GM18499 (cell line): ENCODE data around the gene LEPR.
"Not testable (repeated sequence)": the region's sequence is repeated elsewhere in the genome, so short reads cannot be mapped to it uniquely, and the experiment has no call there.

ENCODE experiments used
- ATAC-seq: cut with Tn5 transposase; IDR thresholded peaks from one replicate; pipeline ENCODE4 v1.9.1; 2021; ENCODE audit warnings: moderate number of reproducible peaks; ENCODE audit not compliant: insufficient read depth, unreplicated experiment

The LEPR gene

GRCh38 chr1:65432918-65433317 is 12.4 kb downstream of the LEPR start:
- no peak for ATAC-seq

DNA sequence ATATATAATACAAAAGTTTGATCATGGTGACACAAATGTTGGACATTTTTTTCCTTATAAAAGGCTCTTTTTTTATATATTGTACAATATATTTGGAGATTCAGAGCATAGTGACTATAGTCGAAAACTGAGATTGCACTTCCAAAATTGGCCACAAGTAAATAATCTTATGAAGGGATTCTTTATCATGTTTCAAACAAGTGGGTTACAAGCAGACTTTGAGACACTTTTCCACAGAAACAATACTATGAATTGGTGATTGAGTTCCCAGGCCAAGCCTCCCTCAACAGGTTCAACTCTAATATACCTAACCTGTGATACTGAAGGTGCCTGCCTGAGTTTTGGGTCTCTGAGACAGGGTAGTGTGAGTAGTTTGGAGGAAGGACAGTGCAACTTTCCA is 13.8 kb downstream of the LEPR start:
- no peak for ATAC-seq

GRCh38 chr1:65434760-65435159 is 14.3 kb downstream of the LEPR start:
- no peak for ATAC-seq

GRCh38 chr1:65435987-65436386 is 15.5 kb downstream of the LEPR start:
- no peak for ATAC-seq

GRCh38 chr1:65437616-65438015 is 17.1 kb downstream of the LEPR start:
- ATAC-seq: no peak

GRCh38 chr1:65440322-65440900 is 19.9 kb downstream of the LEPR start:
- ATAC-seq: no peak

DNA sequence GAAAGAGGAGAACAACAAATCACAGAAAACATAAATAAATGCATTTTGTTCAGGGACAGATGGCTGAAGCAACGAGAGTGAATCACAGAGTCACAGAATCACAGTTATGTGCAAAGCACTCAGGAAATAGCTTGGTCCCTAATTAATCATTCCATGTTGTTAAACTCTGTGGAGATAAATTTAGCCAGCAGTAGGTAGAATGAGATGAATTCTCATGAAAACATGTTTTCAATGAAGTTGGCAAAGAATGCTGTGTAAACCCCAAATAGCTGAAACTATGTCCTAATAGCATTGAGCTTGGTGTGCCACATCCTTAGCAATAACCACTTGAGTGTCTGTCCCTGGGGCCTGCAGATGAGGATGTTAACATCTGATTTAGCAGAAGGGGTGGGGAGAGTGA is 20.4 kb downstream of the LEPR start:
- no peak for ATAC-seq

- ATAC-seq: no peak
Measured at GRCh38 chr1:65441464-65441863, 21.0 kb downstream of the LEPR start.

GRCh38 chr1:65442442-65442841 is 22.0 kb downstream of the LEPR start:
- ATAC-seq: no peak

GRCh38 chr1:65443647-65444046 is 23.2 kb downstream of the LEPR start:
- no peak for ATAC-seq

GRCh38 chr1:65444128-65444640 is 23.7 kb downstream of the LEPR start:
- no peak for ATAC-seq

- no peak for ATAC-seq
Measured at GRCh38 chr1:65445837-65446236, 25.4 kb downstream of the LEPR start.

DNA sequence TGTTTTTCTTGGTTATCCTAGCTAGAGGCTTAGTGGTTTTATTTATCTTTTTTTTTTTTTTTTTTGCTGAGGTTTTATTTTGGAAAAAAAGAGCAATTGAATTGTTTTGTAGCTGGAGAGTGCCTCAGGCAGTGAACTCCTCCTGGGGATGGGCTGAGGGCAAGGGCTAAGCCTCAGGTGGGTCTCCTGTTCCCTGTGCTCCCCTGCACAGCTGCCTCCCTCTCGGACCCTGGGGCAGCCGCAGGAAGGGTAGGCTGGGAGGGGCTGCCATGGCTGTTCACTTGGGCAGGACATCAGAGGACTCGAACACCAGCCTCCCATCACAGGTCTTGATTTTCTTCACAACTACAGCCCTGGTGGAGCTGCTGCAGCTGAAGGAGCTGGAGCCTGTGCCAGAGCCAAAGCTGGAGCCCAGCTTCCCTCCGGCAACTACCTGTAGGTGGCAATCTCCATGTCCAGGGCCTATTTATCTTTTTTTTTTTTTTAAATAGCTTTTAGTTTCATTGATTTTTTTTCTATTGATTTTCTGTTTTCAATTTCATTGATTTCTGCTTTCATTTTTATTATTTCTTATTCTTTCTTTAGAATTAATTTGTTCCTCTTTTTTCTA is 28.9 kb downstream of the LEPR start:
- no peak for ATAC-seq

DNA sequence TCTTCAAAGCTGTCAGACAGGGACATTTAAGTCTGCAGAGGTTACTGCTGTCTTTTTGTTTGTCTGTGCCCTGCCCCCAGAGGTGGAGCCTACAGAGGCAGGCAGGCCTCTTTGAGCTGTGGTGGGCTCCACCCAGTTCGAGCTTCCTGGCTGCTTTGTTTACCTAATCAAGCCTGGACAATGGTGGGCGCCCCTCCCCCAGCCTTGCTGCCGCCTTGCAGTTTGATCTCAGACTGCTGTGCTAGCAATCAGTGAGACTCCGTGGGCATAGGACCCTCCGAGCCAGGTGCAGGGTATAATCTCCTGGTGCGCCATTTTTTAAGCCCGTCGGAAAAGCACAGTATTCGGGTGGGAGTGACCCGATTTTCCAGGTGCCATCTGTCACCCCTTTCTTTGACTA is 35.2 kb downstream of the LEPR start:
- not testable (repeated sequence) for ATAC-seq

DNA sequence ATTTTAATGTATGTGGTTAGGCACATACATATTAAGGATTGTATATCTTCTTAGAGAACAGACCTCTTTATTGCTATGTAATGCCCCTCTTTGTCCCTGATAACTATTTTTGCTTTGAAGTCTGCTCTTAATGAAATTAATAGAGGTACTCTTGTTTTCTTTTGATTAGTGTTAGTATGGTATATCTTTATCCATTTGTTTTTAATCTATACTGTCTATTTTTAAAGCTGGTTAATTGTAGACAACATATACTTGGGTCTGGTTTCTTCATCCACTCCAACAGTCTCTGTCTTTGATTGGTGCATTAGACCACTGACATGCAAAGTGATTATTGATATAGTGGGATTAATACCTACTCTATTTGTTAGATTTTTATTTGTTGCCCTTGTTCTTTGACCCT is 36.0 kb downstream of the LEPR start:
- no peak for ATAC-seq

DNA sequence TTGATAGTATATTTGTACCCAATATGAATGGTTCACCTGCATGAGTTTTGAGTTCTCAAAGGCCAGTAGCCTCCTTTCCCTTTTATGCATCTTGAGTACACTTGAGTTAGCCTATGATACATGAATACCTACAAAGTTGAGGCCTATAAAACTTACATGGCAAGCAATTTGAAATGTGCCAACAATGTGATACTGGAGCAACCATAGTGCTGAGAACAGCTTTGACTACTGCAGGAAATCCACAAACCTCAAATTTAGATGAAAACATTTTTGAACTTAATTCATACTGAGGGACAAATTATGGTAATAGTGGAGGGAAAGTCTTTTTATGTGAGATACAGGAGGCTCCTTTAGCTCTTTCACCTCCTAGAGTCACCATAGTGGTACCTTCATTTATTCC is 37.4 kb downstream of the LEPR start:
- no peak for ATAC-seq

DNA sequence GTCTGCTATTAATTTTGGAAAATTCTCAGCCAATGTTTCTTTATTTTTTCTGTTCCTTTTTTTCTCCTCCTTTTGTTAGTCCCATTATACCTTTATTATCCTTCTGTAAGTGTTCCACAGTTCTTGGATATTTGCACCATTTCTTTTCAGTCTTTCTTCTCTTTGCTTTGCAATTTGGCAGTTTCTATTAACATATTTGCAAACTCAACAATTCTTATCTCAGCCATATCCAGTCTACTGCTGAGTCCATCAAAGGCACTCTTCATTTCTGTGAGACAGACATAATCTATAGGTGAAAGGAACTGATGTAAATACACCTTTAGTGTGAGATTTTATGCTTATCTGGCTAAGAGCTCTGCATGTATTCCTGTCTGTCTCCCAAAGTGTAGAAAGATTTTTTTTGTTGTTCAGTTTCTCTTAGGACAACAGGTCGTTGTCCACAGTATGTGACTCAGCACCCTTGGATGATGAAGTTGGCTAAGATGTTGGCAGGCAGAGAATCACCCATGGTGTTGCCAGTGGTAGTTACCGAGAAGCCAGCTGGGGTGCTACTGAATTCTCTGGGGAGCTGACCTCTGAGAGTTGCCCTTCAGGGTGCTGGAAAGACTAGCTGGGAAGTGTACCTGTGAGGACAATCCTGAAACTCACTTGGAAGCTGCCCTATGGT is 38.4 kb downstream of the LEPR start:
- ATAC-seq: no peak

DNA sequence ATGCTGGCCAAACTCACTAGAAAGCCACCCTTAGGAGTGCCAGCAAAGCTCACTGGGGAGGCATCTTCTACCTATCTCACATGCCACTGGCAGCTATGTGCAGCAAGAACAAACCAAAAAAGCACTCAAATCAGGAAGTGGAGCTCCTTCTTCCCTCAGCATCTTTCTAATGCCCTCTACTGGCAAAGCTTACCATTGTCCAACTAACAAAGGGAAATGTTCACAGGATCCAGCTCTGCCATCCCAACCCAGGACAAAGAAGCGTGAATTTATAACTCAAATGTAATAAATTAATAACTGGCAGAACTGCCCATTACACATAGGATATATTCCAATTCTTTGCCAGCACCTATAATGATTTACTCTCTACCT is 38.9 kb downstream of the LEPR start:
- ATAC-seq: peak; percentile 85

DNA sequence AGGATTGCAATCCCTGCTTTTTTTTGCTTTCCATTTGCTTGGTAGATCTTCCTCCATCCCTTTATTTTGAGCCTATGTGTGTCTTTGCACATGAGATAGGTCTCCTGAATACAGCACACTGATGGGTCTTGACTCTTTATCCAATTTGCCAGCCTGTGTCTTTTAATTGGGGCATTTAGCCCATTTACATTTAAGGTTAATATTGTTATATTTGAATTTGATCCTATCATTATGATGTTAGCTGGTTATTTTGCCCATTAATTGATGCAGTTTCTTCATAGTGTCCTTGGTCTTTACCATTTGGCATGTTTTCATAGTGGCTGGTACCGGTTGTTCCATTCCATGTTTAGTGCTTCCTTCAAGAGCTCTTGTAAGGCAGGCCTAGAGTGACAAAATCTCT is 45.4 kb downstream of the LEPR start:
- not testable (repeated sequence) for ATAC-seq

DNA sequence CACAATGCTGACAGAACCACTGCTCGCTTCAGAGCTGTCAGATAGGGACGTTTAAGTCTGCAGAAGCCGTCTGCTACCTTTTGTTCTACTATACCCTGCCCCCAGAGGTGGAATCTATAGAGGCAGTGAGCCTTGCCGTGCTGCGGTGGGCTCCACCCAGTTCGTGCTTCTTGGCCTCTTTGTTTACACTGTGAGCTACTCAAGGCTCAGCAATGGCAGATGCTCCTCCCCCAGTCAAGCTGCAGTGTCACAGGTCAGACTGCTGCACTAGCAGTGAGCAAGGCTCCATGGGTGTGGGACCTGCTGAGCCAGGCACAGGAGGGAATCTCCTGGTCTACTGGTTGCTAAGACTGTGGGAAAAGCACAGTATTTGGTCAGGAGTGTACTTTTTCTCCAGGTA is 47.1 kb downstream of the LEPR start:
- no peak for ATAC-seq

DNA sequence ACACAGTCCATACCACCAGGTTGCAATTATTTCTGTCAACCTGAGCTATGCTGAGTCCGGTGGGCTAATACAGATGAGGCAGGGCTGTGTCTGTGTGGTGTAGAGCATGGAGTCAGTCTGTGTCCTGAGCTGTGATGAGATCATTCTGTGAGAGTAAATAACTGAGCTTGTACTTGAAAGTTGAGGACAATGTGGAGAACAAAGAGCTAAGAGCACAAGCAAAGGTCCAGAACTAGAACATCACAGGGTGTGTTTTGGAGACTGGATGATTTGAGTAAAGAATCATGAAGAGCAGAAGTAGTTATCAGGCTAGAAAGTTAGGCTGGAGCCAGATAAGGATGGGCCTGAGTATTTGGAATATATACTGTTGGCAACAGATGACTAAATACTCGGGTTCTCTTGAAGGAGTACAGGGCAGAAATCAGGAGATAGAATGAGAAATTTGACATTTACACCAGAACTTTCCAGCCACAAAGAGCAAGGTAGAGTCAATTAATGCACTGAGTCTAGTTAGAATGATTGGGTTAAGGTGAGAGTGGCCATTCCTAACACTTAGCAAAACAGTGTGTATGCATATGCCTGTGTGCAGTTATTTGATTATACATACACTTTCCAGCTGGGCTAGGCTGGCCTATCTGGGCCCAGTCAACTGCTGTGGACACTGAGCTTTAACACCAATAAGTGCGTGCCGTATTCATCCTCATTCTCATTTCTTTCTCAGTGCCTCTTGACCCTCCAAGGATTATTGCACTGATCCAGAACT is 48.8 kb downstream of the LEPR start:
- no peak for ATAC-seq
